Measurements from ENCODE around the gene SYNE2. TPM values are rescaled to one million over a fixed set of nuclear protein-coding genes. Genes with fewer than 3 reads are reported as not detected.
"Not testable (repeated sequence)": the region's sequence is repeated elsewhere in the genome, so short reads cannot be mapped to it uniquely, and the experiment has no call there.

Gene SYNE2
- polyA plus RNA-seq, 3 donors, result 101 to 171 (median 160) TPM

DNA sequence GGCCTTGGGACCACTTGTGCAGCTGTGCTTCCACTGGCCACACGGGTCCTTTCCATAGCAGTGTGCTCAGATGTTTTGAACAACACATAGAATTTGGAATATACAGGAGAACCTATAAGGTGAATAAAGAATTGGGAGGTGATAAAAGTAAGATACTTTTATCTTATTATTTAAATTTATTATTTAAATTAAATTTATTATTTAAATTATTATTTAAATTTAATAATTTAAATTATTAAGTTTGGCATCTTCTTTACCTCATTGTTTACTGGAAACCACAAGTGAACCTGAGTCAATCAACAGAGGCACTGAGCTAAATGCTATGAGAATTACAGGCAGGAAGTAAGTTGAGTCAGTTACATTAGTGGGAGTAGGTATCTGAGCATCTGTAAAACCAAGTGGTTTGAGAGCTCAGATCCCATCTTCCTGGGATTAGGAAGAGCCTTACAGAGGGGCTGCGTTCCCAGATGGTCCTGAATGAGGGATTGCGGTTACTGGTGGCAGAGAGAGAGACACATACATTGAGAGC lies 338.2 kb downstream of the SYNE2 start:
- no peak for DNase-seq

- no peak for DNase-seq
Measured at GRCh38 chr14:64191756-64192155, 339.0 kb downstream of the SYNE2 start.

DNA sequence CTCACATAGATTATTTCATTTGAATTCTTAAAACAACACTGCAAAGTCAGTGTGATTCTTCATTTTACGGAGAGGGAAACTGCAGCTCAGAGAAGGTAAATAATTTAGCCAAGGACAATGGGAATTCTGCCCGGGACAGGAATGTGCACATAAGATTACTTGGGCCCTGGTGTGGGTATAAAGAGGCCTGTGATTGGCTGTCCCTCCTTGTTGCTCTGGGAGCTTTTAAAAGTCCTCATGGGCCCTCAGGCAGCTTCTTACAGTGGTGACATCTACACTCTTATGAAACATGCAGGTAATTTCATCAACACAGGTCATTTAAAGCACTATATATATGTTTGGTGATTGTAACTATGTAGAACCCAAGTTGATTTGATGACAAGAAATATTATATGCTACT lies 341.0 kb downstream of the SYNE2 start:
- no peak for DNase-seq

DNA sequence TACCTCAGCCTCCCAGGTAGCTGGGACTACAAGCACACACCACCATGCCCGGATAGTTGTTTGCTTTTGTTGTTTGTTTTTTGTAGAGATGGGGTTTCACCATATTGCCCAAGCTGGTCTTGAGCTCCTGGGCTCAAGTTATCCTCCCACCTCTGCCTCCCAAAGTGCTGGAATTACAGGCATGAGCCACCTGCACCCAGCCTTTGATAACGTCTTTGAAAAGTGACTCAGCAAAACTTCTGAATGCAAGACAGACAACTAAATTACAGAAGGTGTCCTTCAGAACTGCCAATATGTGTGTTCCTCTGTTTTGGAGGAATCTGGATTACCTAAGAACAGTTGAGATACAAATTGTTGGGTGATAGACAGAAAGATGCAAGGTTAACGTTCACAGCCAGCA lies 341.6 kb downstream of the SYNE2 start:
- DNase-seq, result no peak

DNA sequence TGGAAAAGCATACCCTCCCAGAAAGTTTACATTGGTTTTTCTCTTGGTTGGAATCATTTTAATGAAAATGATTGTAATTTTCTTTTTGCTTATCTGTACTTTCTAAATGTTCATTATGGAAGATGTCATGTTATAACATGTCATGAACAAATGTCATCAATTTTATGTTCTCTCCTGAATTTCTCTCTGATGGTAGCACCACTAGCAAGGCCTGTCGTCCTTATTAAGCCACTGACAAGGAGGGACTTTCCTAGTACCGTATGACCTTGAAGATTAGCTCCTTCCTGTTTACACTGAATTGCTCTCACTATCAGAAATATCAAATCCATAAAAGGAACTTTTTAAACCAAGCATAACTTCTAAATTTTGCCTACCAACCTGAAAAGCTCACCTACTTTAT lies 342.4 kb downstream of the SYNE2 start:
- no peak for DNase-seq

GRCh38 chr14:64196056-64196455 lies 343.3 kb downstream of the SYNE2 start:
- DNase-seq, result no peak

GRCh38 chr14:64196814-64197411 lies 344.1 kb downstream of the SYNE2 start:
- peak; percentile 49 for DNase-seq

GRCh38 chr14:64197996-64198395 lies 345.2 kb downstream of the SYNE2 start:
- no peak for DNase-seq

- DNase-seq, result no peak
Measured at GRCh38 chr14:64198486-64198885, 345.7 kb downstream of the SYNE2 start.

- no peak for DNase-seq
Measured at GRCh38 chr14:64200170-64200569, 347.4 kb downstream of the SYNE2 start.

DNA sequence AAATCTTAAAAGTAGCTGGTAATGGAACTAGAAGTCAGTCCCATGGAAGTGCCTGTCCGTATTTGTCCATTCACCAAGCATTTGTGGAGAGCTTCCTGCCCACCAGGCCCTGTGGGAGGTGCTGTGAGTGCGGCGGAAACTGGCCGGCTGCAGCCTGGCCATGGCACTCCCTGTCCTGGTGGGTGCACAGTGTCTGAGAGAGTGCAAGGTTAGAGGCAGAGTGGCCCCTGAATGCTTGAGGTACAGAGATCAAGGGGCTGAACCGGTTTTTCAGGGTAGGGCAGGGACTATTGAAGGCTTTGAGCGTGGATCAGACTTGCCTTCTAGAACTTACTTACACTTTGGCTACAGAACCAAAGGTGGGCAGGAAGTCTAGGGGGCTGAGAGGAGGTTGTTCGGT lies 348.5 kb downstream of the SYNE2 start:
- DNase-seq, result no peak

DNA sequence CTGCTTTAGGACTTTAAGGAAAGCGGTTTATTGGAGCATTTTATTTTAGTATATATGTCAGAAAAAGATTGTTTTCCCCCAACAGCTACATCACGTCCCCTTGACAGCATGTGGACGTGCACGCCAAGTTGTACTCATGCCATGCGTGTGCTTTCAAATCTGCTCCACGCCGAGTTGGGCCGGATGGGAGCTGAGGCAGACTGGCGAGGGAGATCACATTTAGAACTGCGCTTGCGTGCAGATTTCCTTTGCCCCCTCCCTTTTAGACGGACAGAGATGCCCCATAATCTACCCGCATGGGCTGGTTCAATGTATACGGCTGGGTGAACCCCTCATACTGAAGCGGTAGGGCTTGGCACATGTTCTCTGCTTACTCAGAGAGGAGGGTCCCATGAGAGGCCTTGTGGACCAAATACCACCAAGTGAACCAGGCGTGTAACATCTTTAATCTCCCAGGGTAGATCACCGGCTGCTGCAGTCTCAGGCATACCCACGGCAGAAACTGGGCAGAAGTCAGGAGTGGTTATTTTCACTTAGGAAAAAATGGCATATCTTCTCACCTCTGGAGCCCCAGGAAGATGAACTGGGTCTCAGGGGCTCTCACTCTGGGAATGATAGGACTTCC lies 349.2 kb downstream of the SYNE2 start:
- no peak for DNase-seq

DNA sequence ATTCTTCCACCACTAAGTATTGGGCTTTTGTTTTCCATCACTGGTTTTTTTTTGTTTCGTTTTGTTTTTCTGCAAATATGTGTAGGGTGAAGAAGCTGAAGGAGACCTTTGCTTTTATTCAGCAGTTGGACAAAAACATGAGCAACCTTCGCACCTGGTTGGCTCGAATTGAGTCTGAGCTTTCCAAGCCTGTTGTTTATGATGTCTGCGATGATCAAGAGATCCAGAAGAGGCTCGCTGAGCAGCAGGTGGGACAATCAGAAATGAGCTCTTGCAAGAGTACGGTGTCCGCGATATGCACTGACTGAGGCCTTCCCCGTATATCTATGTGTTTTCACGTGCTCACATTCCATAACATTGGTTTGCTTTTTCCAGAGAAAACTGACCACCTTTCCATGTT lies 349.9 kb downstream of the SYNE2 start:
- no peak for DNase-seq

DNA sequence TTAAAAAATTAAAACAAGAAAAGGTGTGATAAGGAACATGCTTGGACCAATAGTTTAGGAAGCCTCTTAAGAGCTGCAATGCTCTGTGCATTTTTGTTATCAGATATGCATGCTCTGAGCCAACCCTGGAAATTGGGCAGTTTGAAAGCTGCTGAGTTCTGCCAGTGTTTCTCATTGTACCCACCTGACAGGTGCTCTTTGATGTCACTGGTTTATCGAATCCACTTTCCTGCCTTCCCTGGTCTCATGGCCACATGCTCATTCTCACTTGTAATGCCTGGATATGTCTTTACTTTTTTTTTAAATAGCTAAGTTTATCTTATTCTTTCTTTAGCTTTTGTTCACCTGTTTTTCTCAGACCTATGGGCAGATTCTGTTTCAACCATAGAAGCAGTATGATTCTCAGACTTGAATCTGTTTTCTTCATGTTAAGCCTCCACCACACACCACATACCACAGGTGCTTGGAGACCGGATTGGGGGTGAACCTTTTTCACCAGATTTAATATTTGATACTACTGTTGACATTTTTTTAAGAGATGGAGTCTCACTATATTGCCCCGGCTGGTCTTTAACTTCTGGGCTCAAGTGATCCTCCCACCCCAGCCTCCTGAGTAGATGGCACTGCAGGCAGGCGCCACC lies 350.7 kb downstream of the SYNE2 start:
- no peak for DNase-seq

- DNase-seq, result no peak
Measured at GRCh38 chr14:64208261-64208660, 355.5 kb downstream of the SYNE2 start.

DNA sequence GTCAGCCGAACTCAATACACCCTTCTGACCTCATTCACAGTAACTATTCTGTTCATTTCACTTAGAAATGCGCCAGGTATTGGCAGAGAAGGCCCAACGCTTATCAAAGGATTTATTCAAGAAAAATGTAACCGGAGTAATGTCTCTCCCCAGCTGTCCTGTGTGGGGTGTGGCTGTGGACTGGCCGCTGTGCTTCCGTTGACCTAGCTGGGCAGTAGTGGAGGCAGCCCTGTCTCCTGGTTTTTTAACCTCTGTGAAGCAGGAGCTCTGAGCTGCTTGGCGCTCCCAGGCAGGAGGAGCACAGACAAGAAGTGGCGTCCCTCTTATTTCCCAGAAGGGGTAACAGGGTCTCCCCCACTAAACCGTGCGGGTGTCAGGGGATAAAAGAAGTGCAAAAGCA lies 356.2 kb downstream of the SYNE2 start:
- no peak for DNase-seq

GRCh38 chr14:64209444-64210131 lies 356.8 kb downstream of the SYNE2 start:
- DNase-seq, result peak; percentile 42

GRCh38 chr14:64210216-64210615 lies 357.4 kb downstream of the SYNE2 start:
- no peak for DNase-seq

DNA sequence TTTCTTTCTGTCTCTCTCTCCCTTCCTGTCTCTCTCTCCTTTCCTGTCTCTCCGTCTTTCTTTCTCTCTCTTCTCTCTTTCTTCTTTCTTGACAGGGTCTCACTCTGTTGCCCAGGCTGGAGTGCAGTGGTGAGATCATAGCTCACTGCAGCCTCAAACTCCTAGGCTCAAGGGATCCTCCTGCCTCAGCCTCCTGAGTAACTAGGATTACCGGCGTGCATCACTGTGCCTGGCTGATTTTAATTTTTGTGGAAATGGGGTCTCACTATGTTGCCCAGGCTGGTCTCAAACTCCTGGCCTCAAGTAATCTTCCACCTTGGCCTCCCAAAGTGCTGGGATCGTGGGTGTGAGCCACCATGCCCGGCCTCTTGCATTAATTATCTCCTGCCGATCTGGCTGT lies 358.1 kb downstream of the SYNE2 start:
- DNase-seq, result not testable (repeated sequence)

- DNase-seq, result no peak
Measured at GRCh38 chr14:64212666-64213065, 359.9 kb downstream of the SYNE2 start.

GRCh38 chr14:64213086-64213485 lies 360.3 kb downstream of the SYNE2 start:
- no peak for DNase-seq

DNA sequence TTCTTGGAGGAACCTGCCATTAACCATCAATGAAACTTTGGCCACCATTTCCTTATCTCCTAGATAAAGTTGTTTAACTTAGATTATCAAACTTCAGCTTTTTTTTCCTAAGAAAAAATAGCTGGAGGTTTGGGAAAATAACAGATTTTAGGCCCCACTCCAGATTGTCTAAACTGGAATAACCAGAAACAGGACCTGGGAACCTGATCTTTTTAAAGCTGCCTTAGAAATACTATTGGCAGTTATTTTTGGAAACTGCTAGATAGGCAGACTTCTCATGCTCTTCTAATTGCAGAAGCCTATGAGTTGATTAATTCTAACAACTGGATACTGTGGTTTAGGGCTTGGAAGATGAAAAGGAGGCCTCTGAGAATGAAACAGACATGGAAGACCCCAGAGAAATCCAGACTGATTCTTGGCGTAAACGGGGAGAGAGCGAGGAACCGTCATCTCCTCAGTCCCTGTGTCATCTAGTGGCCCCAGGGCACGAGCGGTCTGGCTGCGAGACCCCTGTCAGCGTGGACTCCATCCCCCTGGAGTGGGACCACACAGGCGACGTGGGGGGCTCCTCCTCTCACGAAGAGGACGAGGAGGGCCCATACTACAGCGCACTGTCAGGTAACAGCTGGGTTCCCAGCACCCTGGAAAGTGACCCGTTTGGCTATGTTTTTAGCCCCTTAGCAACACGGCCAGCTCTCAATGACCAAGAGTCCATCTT lies 361.2 kb downstream of the SYNE2 start:
- DNase-seq, result no peak
